ENCODE results near the gene ST6GAL1.
"Not testable (repeated sequence)": the region's sequence is repeated elsewhere in the genome, so short reads cannot be mapped to it uniquely, and the experiment has no call there.

ST6GAL1 gene

DNA sequence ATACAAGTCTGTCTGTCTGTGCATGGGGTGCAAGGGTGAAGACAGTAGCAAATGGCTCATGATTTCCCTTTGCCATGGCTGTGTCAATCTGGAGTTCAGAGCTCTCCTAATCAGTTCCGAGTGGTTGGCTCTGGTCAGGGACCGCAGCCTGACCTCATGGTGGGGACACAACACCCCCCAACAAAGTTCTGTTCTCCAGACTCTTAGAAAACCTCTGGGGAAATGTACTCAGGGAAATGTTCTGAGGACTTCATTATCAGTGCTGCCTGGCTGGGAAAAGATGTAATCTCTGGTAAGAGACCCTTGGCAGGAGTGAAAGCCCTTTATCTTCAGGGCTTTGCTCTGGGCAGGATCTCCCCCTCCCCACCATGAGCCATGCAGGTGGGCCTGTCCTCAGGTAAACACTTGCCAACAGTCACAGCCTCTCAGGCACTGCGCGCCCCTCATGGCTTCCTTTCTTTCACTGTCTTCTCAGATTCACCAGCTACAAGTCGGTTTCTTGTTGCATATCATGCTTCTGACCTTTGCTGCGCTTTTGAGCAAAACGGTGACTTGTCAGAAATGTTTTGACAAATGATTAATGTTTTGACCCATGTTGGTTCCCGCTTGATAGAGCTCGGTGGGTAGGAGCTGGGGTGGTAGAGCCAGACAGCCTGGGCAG lies 95.5 kb downstream of the ST6GAL1 start:
- peak; percentile 61 for DNase-seq

DNA sequence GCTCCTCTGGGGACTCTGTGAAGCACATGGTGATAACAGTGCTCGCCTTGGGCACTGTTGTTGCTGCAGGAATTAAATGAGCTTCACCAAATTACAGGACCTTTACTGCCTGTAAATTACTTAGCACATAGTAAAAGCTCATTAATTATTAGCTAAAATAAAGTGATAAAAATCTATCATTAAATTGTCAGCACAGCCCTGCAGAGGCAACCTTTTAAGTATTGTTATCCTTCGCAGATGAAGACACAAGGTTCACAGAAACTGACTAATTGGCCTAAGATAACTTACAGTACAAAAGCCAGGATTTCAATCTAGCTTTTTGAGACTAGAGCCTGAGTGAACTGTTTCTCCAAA lies 96.0 kb downstream of the ST6GAL1 start:
- no peak for DNase-seq

DNA sequence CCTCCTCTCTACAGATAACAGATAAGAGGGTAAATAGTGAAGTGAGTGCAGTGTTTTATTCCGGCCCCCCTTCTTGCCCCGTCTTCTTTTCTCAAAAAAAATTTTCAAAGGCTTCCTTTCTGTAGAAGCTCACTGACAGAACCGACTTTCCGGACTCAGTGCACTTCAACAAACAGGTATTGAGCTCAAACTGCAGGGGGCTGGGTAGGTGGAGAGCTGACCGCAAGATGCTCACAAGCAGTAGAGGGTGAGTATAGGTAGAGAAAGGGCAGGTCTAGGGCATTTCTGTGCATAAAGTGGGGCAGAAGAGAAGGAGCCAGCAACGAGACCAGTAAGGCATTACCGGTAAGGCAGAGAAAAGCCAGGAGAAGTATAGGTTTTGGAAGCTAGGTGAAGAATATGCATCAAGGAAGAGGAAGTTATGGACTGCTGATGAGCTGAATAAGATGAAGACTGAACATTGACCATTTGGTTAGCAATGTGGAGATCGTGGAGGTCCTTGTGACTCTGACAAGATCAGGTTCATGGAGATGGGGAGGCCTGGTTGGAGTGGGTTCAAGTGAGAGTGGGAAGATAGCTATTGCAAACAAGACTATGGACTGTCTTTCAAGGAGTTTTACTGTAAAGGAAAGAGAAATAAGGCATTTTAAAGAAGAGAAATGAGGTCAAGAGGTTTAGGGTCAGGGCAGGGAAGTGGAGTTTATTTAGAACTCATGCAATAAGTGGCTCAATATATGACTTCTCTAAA lies 97.4 kb downstream of the ST6GAL1 start:
- peak; percentile 65 for DNase-seq

DNA sequence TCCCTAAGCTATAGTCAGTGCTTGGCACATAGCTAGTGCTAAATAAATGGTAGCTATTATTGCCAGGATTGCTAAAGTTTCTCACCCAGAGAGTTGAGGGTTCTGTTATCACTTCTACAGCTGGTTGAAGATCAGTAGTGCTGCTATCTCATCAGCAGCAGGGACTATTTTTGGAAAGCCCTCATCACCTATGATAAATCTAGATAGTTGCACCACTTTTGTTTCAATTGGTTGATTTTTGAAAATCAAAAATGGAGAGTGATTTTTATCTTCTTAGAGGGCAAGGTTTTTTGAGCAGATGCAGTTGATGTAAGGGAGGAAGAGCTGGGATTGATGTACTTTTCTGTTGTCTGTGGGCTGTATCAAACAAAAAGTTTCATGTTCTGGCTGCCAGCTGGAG lies 101.6 kb downstream of the ST6GAL1 start:
- DNase-seq, result no peak

DNA sequence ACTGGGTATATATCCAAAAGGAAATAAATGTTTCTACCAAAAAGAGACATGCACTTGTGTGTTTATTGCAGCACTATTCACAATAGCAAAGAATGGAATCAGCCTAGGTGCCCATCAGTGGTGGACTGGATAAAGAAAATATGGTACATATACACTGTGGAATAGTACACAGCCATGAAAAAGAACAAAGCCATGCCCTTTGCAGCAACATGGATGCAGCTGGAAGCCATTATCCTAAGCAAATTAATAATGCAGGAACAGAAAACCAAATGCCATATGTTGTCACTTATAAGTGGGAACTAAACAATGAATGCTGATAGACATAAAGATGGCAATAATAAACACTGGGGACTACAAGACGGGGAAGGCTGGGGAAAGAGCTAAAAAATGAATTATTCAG lies 106.1 kb downstream of the ST6GAL1 start:
- no peak for DNase-seq

DNA sequence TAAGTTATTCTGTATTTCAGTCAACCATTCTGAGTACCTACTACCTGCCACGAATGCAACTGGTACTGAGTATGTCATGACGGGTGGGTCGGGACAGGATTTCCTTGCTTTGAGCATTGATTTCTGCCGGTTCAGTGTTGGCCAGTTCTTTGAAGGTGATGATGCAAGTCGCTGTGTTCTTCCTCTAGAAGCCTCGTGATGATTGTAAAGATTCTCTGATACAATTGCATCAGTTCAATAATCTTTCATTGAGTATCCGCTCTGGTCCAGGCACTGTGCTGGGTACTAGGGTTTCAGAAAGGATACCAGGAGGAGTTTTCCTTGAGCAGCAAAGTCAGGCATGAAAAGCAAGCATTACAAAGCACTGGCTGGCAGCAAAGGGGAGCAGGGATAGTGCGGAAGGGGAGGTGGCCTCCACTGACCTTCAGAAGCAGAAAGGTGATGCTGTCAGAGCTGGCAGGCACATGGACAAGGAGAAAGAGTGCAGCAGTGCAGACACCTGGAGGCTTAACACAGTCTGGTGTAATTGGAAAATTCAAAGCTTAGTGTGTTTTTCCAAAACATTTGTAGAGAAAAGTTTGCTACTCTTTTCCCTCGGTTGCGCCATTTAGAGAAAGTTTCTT lies 108.9 kb downstream of the ST6GAL1 start:
- peak; percentile 34 for DNase-seq

DNA sequence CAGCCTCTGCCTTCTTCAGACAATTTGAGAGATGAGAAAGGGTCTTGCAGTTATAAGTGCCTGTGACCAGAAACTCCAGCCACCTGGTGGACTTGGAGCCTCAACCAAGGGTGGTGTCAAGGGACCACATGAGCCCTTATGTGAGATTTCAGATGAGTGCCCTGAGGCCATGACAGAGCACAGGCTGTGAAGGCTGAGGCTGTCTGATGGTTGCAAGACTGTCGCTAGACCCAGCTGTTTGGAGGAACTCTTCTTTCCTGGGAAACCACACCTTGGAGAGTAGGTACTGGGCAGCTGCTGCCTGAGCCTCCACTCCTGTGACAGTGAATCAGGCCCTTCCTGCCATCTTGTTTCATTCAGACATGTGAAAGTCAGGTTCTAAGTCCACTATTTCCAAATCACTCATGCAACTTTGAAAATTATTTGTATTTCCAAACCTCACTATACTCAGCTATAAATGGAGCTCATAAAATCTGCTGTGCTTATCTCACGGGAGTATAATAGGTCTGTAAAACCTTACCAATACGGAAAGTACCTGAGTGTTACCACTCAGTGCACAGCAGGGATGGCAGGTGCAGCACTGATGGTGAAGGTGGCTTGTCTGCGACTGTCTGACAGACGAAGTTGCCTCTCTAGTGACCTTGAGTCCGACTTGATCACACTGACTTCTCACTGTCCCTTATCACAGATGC lies 109.5 kb downstream of the ST6GAL1 start:
- no peak for DNase-seq

DNA sequence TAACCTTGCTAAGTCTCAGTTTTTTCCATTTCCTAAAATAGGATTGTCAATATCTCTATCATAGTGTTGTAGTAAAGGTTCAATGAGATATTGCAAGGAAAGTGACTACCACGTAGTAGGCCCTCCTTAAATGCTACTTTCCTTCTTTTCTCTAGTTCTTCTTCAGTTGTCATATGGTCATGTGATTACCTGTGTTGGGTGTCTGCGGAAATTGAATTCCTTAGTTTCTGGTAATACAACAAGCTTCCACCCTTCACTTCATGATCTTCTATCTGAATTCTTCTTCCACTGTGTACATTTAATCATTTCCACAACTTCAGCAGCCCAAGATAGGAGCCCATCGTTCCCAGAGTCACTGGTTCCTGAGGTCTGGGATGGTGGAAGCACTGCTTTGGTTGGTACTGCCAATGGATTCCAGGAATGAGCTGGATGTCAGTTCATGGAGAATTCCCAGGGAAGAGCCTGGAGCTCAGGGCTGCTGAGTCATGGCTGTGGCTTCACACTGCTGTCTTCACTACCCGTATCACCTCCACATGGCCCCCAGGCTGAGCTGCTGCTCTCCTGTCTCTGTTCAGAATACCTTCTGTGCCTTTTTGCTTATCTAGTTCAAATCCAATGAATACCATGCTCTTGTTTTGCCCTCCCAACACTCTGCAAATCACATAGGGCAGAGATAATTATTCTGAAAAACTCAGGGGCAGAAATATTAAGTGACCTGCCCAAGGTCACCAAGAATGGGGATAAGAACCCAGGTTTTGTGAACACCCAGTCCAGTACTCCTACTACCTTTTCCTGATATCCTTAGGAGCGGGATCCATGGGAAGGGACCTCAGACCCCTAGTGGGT lies 110.4 kb downstream of the ST6GAL1 start:
- peak; percentile 38 for DNase-seq

DNA sequence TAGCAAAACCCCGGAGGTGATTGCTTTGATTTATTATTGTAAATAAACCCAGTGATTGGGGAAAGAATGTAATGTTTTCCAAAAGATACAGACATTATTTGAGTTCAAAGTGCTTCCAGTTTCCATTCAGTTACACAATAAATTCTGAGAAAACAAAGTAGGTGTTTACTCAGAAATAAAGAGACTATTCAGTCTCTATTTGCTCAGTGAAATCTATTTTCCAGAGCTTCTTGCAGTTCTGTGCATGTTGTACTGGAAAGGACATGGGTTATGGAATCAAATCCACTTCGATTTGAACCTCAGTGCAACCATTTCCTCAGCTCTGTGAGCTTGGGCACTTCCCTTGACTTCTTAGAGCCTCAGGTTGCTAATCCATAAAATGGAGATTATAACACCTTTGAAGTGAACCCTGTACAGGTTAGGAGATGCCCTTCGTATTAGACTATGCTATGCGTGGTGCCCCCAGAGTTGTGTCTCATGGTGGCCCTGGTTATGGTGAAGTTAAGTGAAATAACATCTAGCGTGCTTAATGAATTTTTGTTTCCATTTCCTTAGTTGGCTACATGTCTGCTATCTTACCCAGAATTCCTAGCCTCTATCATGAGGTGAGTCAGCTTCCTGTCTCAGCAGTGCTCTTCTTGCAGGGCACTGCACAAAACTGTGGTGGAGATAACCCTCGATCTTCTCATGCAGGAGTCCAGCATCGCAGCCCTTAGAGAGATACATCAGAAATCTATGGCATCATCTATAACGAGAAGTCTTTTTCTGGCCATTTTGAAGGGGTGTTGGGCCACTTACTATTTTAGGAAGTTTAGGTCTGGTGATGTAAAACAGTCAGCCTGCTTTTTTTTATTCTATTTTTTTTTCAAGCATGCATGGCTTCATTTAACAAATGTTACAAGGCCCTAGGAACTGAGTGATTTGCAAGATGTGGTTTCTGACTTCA lies 111.3 kb downstream of the ST6GAL1 start:
- peak; percentile 82 for DNase-seq

DNA sequence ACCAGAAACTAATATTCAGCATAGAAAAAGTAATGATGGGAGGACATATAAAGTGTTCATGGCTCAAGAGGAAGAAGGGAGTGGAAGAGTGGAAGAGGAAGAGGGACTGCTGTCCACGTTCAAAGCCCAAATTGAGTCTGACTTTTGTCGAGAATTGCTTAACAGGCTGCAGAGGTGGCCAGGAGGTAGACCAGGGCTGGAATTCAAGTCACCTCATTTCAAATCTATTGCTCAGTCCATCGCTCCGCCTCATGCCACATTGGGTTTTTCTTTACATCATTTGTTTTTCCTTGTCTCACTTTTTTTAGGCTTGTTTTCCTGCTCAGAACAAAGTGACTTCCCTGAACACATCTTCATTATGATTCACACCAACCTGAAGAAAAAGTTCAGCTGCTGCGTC lies 112.0 kb downstream of the ST6GAL1 start:
- DNase-seq, result no peak

DNA sequence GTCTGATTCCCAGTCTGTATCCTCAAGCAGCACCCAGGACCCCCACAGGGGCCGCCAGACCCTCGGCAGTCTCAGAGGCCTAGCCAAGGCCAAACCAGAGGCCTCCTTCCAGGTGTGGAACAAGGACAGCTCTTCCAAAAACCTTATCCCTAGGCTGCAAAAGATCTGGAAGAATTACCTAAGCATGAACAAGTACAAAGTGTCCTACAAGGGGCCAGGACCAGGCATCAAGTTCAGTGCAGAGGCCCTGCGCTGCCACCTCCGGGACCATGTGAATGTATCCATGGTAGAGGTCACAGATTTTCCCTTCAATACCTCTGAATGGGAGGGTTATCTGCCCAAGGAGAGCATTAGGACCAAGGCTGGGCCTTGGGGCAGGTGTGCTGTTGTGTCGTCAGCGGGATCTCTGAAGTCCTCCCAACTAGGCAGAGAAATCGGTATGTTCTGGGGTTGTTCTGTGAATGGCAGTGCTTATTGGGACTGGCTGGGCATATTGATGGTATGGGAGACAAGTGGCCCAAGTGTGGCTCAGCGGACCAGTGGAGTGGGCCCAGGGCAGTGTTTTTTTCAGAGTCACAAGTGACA lies 112.6 kb downstream of the ST6GAL1 start:
- DNase-seq, result no peak

DNA sequence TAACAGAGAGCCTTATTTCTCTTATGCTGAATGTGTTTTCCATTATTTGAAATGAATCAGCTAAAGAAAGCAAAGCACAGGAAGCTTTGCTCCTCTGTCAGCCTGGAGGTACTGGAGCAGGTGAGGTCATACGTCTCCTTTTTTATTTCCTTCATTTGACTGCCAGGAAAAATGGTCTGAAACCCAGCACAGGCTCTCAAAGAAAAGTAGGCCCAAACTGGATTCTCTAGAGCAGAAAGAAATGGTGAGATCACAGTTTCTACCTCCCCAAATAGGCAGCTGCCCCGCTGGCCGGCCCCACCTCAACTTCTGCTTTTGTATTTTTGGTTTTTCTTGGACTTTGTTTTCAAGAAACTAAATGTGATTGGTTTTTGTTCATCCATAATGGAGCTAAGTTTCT lies 113.9 kb downstream of the ST6GAL1 start:
- DNase-seq, result no peak

DNA sequence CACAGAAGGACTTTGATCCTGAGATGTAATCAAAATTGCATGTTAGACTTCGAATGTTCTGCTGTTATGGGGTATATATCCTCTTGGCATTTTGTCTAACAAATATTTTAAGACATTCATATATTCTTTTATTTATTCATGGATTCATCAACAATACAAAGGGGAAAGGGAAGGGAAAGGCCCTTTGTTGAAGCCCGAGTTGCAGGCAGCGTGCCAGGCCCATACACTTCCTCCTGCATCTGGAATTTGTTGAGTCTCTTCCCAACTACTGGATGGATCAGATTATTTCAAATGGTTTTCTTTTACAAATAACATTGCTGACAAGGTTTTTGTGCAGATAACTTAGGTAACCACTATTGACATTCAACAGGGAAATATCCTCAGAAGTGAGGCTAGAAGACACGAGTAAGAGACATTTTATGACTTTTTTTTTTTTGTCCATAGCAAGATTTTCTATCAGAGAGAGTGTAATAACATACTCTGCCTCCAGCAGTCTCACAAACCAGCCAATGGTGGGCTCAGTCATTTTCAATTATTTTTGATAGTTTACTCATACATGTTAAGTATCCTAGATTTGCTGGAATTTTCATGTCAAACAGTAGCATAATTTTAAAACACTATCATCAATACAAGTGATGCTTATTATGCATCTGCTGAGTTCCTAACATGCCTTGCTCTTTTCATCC lies 114.7 kb downstream of the ST6GAL1 start:
- DNase-seq, result no peak

DNA sequence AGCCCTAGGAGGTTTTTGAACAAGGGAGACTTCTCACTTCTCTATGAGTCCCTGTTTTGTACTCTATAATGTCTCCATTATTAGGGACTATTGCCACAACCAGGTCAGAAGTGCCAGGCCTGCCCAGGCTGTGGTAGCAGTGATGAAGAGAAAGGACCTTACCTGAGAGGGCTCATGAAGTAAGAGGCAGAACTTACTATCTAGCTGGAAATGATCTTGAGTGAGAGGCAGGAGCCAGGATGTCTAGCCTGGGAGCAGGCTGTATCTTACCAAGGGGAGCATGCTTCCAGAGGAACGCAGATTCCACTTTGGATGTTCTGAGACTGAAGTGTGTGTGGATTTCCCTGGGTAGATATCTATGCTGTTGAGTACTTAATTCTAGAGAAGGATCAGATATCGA lies 115.7 kb downstream of the ST6GAL1 start:
- no peak for DNase-seq

DNA sequence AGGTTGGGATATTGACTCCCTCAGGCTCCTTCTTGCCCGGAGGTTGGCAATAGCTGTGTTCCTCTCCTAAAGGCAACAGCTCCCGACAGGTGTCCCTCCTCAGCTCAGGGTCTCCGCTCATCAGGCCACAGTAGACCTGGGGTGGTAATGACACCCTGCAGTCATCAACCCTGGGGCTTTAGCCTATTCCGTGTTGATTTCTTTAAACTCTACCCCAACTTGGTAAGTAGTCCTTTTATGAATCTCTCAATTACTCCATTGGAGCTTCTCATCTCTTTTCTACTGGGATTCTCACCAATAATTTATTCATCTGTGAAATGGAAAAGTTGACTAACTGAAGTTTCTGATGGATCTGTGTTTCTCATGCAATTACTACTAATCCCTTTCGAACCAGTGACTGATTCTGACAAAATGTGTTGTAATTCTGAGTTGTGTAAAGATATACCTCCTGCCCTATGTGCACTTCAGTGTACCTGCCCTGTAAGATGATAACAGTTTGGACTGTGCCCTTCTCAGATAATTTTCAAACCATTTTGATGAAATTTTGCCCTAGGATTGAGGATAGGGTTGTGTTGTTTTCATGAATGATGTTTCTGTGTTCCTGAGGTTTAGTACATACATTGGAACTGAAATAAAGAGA lies 119.3 kb downstream of the ST6GAL1 start:
- DNase-seq, result no peak

DNA sequence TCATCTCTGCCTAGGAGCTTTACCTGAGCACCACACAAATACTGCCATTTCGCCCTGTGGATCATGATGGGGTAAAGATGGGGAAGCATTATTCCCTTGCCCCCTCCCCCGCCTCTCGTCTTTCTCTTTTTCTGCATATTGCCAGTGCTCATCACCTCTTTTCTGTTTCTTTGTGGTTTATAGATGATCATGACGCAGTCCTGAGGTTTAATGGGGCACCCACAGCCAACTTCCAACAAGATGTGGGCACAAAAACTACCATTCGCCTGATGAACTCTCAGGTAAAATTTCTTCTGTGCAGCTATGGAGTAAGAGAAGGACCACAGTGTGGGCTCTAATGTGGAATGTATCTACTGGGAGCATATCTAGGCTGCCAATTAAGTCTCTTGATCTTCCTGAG lies 120.7 kb downstream of the ST6GAL1 start:
- DNase-seq, result no peak

DNA sequence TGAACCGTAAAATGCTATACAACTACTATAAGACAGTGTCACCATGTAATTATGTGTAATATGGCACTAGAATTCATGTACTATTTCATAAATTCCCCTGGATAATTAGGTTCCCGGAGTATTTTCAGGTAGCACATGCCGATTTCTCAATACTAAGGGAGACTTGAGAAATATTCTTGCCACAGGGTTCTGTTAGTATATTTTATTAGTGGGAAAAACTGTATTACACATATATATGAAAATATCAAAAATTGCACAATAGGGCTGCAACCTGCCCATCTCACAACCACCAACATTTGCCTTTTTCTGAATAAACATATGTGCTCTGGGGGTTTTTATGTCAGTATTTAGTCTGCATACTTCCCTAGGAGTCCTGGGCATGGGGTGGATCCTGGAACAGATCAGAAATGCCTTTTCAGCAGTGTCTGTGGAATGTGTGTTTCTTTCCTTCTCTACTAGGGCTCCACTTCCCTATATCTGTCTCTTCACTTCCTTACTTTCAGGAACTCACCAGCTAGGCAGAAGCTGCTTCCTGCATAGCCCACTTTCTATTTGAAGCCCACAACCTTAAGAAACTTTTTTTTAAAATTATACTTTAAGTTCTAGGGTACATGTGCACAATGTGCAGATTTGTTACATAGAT lies 121.5 kb downstream of the ST6GAL1 start:
- DNase-seq, result no peak

DNA sequence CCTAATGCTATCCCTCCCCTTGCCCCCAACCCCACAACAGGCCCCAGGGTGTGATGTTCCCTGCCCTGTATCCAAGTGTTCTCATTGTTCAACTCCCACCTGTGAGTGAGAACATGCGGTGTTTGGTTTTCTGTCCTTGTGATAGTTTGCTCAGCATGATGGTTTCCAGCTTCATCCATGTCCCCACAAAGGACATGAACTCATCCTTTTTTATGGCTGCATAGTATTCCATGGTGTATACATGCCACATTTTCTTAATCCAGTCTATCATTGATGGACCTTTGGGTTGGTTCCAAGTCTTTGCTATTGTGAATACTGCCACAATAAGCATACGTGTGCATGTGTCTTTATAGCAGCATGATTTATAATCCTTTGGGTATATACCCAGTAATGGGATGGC lies 122.1 kb downstream of the ST6GAL1 start:
- not testable (repeated sequence) for DNase-seq

DNA sequence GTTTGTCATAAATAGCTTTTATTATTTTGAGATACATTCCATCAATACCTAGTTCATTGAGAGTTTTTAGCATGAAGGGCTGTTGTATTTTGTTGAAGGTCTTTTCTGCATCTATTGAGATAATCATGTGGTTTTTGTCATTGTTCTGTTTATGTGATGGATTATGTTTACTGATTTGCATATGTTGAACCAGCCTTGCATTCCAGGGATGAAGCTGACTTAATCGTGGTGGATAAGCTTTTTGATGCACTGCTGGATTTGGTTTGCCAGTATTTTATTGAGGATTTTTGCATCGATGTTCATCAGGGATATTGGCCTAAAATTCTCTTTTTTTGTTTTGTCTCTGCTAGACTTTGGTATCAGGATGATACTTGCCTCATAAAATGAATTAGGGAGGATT lies 124.1 kb downstream of the ST6GAL1 start:
- not testable (repeated sequence) for DNase-seq

DNA sequence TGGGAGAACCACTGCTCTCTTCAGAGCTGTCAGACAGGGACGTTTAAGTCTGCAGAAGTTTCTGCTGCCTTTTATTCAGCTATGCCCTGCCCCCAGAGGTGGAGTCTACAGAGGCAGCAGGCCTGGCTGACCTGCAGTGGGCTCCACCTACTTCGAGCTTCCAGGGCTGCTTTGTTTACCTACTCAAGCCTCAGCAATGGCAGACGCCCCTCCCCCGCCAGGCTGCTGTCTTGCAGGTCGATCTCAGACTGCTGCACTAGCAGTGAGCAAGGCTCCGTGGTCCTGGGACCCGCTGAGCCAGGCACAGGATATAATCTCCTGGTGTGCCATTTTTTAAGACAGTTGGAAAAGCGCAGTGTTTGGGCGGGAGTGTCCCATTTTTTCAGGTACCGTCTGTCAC lies 127.5 kb downstream of the ST6GAL1 start:
- DNase-seq, result not testable (repeated sequence)
